Measurements from ENCODE around the gene BRD1. TPM values are rescaled to one million over a fixed set of nuclear protein-coding genes. Genes with fewer than 3 reads are reported as not detected.

The BRD1 gene
- total RNA-seq, 4 donors from 2014 or later = 15.6 to 25.2 (median 18.1) TPM

- TF ChIP-seq POLR2A (IDR thresholded peaks at IDR 0.05) (no peak), CTCF (IDR thresholded peaks at IDR 0.05 in 4 of 5, conservative IDR thresholded peaks at IDR 0.05 in 1 of 5) (no peak)
Observed at GRCh38 chr22:49803737-49804375, 23.8 kb downstream of the BRD1 start.

GRCh38 chr22:49803134-49803533, 24.5 kb downstream of the BRD1 start:
- DNase-seq = no peak
- H3K4me3 ChIP-seq = no peak overlapping the region
- peaks cover 22 to 39% of the 10 kb centered on the region in 2 donors for H3K4me1 ChIP-seq
- TF ChIP-seq POLR2A (IDR thresholded peaks at IDR 0.05) = no peak
- no peak for TF ChIP-seq CTCF (IDR thresholded peaks at IDR 0.05 in 4 of 5, conservative IDR thresholded peaks at IDR 0.05 in 1 of 5)
- no peak overlapping the region for H3K27ac ChIP-seq
- H3K9me3 ChIP-seq = no peaks in the 10 kb centered on the region
- H3K36me3 ChIP-seq = peaks cover 0 to 24% of the 10 kb centered on the region in 2 donors
- intact Hi-C loops (cut with DNase I; ENCODE audit: low total_unique reads) = no loop called here
- in situ Hi-C loops (cut with MboI; ENCODE audit: low sequenced_read_pairs in 4 of 4) = no loop called here
- H3K27me3 ChIP-seq = no peaks in the 10 kb centered on the region
- ATAC-seq = no peak

More at GRCh38 chr22:49803737-49804375, 23.8 kb downstream of the BRD1 start:
- H3K4me3 ChIP-seq = no peak overlapping the region
- no peak for ATAC-seq
- no peak overlapping the region for H3K27ac ChIP-seq
- intact Hi-C loops (cut with DNase I; ENCODE audit: low total_unique reads) (no loop called here), in situ Hi-C loops (cut with MboI; ENCODE audit: low sequenced_read_pairs in 4 of 4) (no loop called here)
- peaks cover 0 to 16% of the 10 kb centered on the region in 2 donors for H3K36me3 ChIP-seq
- H3K9me3 ChIP-seq = no peaks in the 10 kb centered on the region
- no peaks in the 10 kb centered on the region for H3K27me3 ChIP-seq
- DNase-seq = no peak
- peaks cover 29 to 45% of the 10 kb centered on the region in 2 donors for H3K4me1 ChIP-seq

- TF ChIP-seq CTCF (IDR thresholded peaks at IDR 0.05 in 4 of 5, conservative IDR thresholded peaks at IDR 0.05 in 1 of 5) (no peak), POLR2A (IDR thresholded peaks at IDR 0.05) (no peak)
- in situ Hi-C loops (cut with MboI; ENCODE audit: low sequenced_read_pairs in 4 of 4) = no loop called here
- H3K4me1 ChIP-seq = peaks cover 20 to 37% of the 10 kb centered on the region in 2 donors
Observed at GRCh38 chr22:49801391-49802060, 26.1 kb downstream of the BRD1 start.

GRCh38 chr22:49800408-49801238, 27.1 kb downstream of the BRD1 start:
- TF ChIP-seq POLR2A (IDR thresholded peaks at IDR 0.05) = no peak
- no peak for TF ChIP-seq CTCF (IDR thresholded peaks at IDR 0.05 in 4 of 5, conservative IDR thresholded peaks at IDR 0.05 in 1 of 5)
- no peaks in the 10 kb centered on the region for H3K9me3 ChIP-seq
- peak in 1 of 2 donors; percentile 55 for ATAC-seq
- H3K27me3 ChIP-seq = no peaks in the 10 kb centered on the region
- DNase-seq = no peak
- no peak overlapping the region for H3K4me3 ChIP-seq
- H3K4me1 ChIP-seq = peaks cover 12 to 36% of the 10 kb centered on the region in 2 donors
- peaks cover 3 to 47% of the 10 kb centered on the region in 2 donors for H3K36me3 ChIP-seq
- H3K27ac ChIP-seq = no peak overlapping the region
- in situ Hi-C loops (cut with MboI; ENCODE audit: low sequenced_read_pairs in 4 of 4) = no loop called here
- intact Hi-C loops (cut with DNase I; ENCODE audit: low total_unique reads) = loop anchor here (2.0 kb wide), 1 partner anchor 28 kb away; no protein-coding TSS in a partner anchor

More at GRCh38 chr22:49801391-49802060, 26.1 kb downstream of the BRD1 start:
- no peak overlapping the region for H3K27ac ChIP-seq
- H3K27me3 ChIP-seq = no peaks in the 10 kb centered on the region
- intact Hi-C loops (cut with DNase I; ENCODE audit: low total_unique reads) = loop anchor here (2.0 kb wide), 1 partner anchor 27 kb away; no protein-coding TSS in a partner anchor
- H3K36me3 ChIP-seq = peaks cover 3 to 40% of the 10 kb centered on the region in 2 donors
- no peak overlapping the region for H3K4me3 ChIP-seq
- ATAC-seq = no peak
- DNase-seq = no peak
- no peaks in the 10 kb centered on the region for H3K9me3 ChIP-seq

Measured in gastrocnemius medialis (tissue), 4 donors.